ENCODE results near the gene ANKH. TPM values are rescaled to one million over a fixed set of nuclear protein-coding genes. Genes with fewer than 3 reads are reported as not detected.

The ANKH gene
- total RNA-seq, 1 experiment from 2014 or later = 81.4 TPM

GRCh38 chr5:14729448-14730385, 141.9 kb downstream of the ANKH start:
- TF ChIP-seq EZH2 (IDR thresholded peaks at IDR 0.05; ENCODE audit: low read depth) (no peak), CTCF (conservative IDR thresholded peaks at IDR 0.05) (no peak)
- BruUV-seq (replicated peaks) = no TSS peak
- no peaks in the 10 kb centered on the region for H3K9me2 ChIP-seq (ENCODE audit: insufficient read depth)
- H2AFZ ChIP-seq = no peak overlapping the region
- no peaks in the 10 kb centered on the region for H3K4me1 ChIP-seq (replicated peaks; ENCODE audit: insufficient read depth)
- H4K20me1 ChIP-seq (ENCODE audit: insufficient read depth) = no peaks in the 10 kb centered on the region
- no peak overlapping the region for H3K27ac ChIP-seq
- H3K36me3 ChIP-seq (ENCODE audit: low read depth) = no peaks in the 10 kb centered on the region
- no peak overlapping the region for H3K4me2 ChIP-seq
- intact Hi-C loops (cut with micrococcal nuclease; ENCODE audit: unreplicated experiment) = loop anchor here (5.0 kb wide), 1 partner anchor 147 kb away; the partner anchor contains the start of gene OTULINL
- CTCF ChIA-PET = interaction anchor here (0.6 to 0.7 kb wide), 2 partner anchors 60 to 367 kb away, joined by 3 to 8 read pairs; no protein-coding TSS in a partner anchor
- POLR2A ChIA-PET (ENCODE audit: unreplicated experiment) = no interaction called here
- no peaks in the 10 kb centered on the region for H3K79me2 ChIP-seq (ENCODE audit: low read depth)
- no peaks in the 10 kb centered on the region for H3K9me3 ChIP-seq (ENCODE audit: insufficient read depth, low read depth)
- peaks cover 27% of the 10 kb centered on the region; the same call in 1 of the 2 replicates for H3K27me3 ChIP-seq (ENCODE audit: insufficient read depth, low read depth)
- no peak for DNase-seq
- no peaks in the 10 kb centered on the region for H3F3A ChIP-seq (ENCODE audit: insufficient read depth, low read depth)
- H3K4me3 ChIP-seq = no peak overlapping the region

DNA sequence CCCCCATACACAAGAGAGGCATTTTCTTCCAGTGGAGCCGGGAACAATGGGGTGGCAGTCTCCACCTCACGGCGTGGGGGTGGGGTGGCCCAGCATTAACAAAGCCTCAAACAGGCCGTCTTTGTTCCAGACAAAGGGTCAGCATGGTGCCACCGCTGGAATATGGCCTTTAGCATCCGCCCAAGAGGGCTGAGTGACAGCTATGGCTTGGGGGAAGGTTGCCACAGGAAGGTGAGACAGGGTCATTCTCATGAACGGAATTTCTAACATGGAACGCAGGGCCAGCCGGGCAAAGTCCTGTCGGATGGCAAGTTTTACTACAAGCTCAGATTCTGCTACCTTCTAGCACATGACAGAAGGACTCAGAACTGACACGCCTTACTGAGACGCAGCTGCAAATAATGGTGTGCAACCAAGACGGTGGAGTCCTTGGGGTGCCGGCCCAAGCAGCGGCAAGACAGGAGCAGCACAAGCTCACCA, 143.1 kb downstream of the ANKH start:
- H3K27ac ChIP-seq = no peak overlapping the region
- POLR2A ChIA-PET (ENCODE audit: unreplicated experiment) = no interaction called here
- H3K4me2 ChIP-seq = no peak overlapping the region
- TF ChIP-seq CTCF (conservative IDR thresholded peaks at IDR 0.05) = no peak
- no peak for TF ChIP-seq EZH2 (IDR thresholded peaks at IDR 0.05; ENCODE audit: low read depth)
- no peak overlapping the region for H3K4me3 ChIP-seq
- no peaks in the 10 kb centered on the region for H3K9me2 ChIP-seq (ENCODE audit: insufficient read depth)
- no peak overlapping the region for H2AFZ ChIP-seq
- no peaks in the 10 kb centered on the region for H4K20me1 ChIP-seq (ENCODE audit: insufficient read depth)
- BruUV-seq (replicated peaks) = no TSS peak
- intact Hi-C loops (cut with micrococcal nuclease; ENCODE audit: unreplicated experiment) = loop anchor here (5.0 kb wide), 1 partner anchor 146 kb away; the partner anchor contains the start of gene OTULINL
- H3K36me3 ChIP-seq (ENCODE audit: low read depth) = no peaks in the 10 kb centered on the region
- no peaks in the 10 kb centered on the region for H3K9me3 ChIP-seq (ENCODE audit: insufficient read depth, low read depth)
- H3K79me2 ChIP-seq (ENCODE audit: low read depth) = no peaks in the 10 kb centered on the region
- no peaks in the 10 kb centered on the region for H3F3A ChIP-seq (ENCODE audit: insufficient read depth, low read depth)
- DNase-seq = peak in 1 of 2 experiments; percentile 2
- H3K27me3 ChIP-seq (ENCODE audit: insufficient read depth, low read depth) = peaks cover 27% of the 10 kb centered on the region; the same call in 1 of the 2 replicates
- no peaks in the 10 kb centered on the region for H3K4me1 ChIP-seq (replicated peaks; ENCODE audit: insufficient read depth)
- CTCF ChIA-PET = interaction anchor here (0.7 kb wide), 1 partner anchor 366 kb away, joined by 8 read pairs; no protein-coding TSS in a partner anchor

- no peaks in the 10 kb centered on the region for H3K4me1 ChIP-seq (replicated peaks; ENCODE audit: insufficient read depth)
- H4K20me1 ChIP-seq (ENCODE audit: insufficient read depth) = no peaks in the 10 kb centered on the region
- CTCF ChIA-PET = interaction anchor here (1.0 to 2.7 kb wide), 5 partner anchors 38 to 281 kb away, joined by 5 to 42 read pairs (median 8); no protein-coding TSS in a partner anchor
- DNase-seq = no peak
- no peak overlapping the region for H3K27ac ChIP-seq
- no peaks in the 10 kb centered on the region for H3K36me3 ChIP-seq (ENCODE audit: low read depth)
- peaks cover 24% of the 10 kb centered on the region; the same call in 1 of the 2 replicates for H3K27me3 ChIP-seq (ENCODE audit: insufficient read depth, low read depth)
- intact Hi-C loops (cut with micrococcal nuclease; ENCODE audit: unreplicated experiment) = loop anchor here (1.0 to 5.0 kb wide), 5 partner anchors 43 to 286 kb away; partner anchors contain the start of gene OTULINL
- no peaks in the 10 kb centered on the region for H3K9me3 ChIP-seq (ENCODE audit: insufficient read depth, low read depth)
- H3K9me2 ChIP-seq (ENCODE audit: insufficient read depth) = no peaks in the 10 kb centered on the region
- no peak overlapping the region for H2AFZ ChIP-seq
- TF ChIP-seq EZH2 (IDR thresholded peaks at IDR 0.05; ENCODE audit: low read depth) (no peak), CTCF (conservative IDR thresholded peaks at IDR 0.05) (no peak)
- POLR2A ChIA-PET (ENCODE audit: unreplicated experiment) = no interaction called here
- no peaks in the 10 kb centered on the region for H3F3A ChIP-seq (ENCODE audit: insufficient read depth, low read depth)
- BruUV-seq (replicated peaks) = no TSS peak
- no peak overlapping the region for H3K4me3 ChIP-seq
- H3K4me2 ChIP-seq = no peak overlapping the region
- H3K79me2 ChIP-seq (ENCODE audit: low read depth) = no peaks in the 10 kb centered on the region
Observed at GRCh38 chr5:14727928-14728458, 143.6 kb downstream of the ANKH start.
